Stimulated activated naive CD4-positive, alpha-beta T cell treated with Interleukin-2 at 50 U/mL for 16 hours (primary cell): ENCODE results near the gene CDK14.

ENCODE experiments used
- DNase-seq: peaks from one replicate; lab custom pipeline; 2025; lab: John Stamatoyannopoulos, UW

Gene CDK14

DNA sequence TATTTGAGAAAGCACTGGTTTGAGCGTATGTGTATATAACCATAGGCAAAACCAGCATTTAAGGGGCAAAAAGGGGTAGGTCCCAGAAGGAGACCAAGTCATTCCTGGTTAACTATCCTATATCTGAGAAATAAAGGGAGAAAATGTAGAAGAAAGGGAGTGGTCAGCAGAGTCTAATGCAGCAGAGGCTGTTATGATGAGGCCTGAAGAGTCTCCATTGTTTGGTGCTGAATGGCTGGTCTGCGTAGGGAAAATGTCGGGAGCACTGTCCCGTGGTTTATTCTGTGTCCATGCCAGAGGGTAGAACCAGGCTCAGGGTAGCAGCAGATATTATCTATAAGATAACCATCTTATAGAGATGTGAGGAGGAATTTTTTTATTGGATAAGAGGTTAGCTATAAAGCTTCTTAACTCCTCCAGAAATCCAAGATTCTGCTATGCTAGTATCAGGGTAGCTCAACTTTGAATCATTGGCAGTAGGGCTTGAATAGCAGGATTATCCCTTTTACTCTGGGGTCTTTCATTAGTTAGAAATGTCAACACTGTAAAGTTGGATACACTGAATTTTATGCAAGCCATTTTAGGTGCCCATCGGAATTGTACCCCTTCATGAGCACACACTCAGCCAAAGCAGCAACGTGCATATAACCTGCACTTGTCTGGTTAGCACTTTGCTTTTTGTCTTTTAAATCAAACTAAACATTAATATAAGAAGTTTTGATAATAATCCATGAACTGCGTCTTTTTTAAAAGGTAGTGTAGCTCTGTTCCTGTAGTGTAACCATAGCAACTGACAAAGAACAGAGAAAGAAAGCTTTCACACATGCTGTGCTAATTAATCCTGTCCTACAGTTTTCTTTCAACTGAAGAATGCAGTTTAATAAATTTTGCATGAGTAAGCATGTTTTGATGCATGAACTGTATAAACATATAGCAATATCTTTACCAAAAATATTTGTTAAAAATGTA, 356.1 kb downstream of the CDK14 start:
- no peak for DNase-seq

DNA sequence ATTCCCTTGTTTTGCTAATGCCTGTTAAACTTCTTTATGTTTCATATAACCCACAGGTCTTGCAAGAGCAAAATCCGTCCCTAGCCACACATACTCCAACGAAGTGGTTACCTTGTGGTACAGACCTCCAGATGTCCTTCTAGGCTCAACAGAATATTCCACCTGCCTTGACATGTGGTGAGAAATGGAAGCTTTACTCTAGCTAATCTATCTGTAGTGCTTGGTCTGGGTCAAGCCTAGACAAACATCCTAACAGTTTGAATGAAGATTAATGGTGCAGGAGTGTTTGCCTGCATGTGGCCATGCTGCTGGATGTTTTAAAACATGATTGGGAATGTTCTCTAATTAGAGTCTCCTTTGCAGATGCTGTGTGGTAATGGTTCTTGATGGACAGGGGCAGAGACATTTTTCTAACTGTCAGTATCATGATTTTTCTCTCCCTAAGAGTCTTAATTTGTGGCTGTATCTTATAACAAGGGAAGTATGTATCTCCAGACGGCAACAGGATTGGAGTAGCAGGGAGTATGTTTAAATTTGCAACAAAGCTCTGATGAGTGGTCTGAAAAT, 359.6 kb downstream of the CDK14 start:
- DNase-seq = no peak

GRCh38 chr7:90957883-90958282, 361.8 kb downstream of the CDK14 start:
- DNase-seq = no peak

GRCh38 chr7:90958647-90959046, 362.5 kb downstream of the CDK14 start:
- no peak for DNase-seq

DNA sequence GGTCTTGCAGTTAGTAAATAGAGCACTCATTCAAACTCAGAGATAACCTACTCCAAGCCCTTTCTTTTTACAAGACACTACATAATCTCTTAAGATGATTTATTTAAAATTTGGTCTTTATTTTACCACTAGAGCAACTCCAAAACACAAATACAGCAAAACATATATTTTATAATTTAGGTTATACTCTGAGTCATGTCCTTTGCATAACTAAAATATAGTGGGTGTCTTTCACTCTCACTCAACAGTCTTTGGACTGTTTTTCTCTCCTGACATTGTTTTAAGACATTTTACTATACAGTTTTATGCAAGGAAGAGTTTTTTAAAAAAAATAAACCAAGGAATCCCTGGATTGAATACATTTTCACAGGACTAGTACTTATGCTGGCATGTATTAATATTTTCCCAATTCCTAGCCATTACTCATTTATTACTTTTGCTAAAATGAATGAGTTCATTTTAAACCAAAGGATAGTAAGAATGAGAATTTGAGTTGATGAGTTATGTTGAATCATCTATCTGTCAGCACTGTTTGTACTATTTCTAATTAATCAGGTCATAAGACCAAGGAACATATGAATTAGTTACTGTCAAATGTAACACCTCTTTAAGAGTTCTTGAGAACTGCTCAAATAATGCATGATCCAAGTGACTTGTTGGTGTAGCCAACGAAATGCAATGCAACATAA, 365.1 kb downstream of the CDK14 start:
- DNase-seq = no peak

DNA sequence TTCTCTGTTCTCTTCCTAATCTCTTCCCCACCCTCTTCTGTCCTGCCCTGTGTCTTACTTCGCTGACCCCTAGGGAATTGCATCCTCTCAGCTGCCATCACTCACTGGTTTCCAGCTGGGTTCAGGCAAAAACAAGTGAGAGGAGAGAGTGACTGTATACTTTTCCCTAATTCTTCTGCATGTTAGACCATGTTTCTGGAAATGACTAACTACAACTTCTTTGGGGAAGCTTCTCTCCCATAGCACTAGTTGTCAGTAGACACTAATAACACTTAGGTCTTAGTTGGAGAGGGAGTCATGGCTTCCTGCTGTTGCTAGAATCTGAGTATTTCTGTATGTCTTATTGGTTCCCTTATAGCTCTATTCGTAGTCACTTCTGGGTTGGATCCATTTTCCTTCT, 369.1 kb downstream of the CDK14 start:
- no peak for DNase-seq

DNA sequence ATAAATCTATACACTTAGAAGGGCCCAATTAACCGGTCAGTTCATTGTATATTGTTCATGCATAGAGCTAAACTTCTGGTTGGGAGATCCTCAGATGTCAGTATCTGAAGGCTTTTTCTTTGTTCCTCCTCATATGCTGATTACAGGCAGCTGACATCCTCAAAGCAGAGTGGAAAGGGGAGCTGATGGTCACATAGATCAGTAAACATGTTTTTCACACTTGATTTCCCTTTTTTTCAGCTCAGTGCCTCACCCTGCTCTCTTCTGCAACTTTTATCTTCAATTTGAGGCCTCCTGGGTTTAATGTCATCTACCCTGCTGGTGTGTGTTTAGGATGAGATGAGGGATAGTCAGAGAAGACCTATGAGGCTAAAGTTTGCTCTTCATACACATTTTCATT, 370.2 kb downstream of the CDK14 start:
- no peak for DNase-seq

DNA sequence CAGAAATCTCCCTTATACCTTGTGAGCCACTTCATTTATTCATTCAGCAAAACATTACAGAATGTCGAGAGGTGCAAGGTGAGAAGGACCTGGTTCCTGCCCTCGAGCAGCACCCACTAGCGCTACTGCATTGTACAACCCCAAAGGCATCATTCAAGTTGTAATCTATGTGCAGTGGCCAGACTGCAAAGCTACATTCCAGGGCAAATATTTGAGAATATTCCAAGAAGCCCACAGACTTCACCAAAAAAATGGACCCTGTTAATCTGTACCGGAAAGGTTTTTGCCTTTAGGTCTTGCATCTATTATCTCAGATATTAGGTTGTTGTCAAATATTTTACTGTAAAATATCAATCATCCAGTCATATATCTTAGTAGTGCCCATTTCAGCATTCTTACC, 372.8 kb downstream of the CDK14 start:
- DNase-seq = no peak

- DNase-seq = no peak
These were observed 376.9 kb downstream of the CDK14 start for GRCh38 chr7:90972906-90973550.

GRCh38 chr7:90977056-90977455, 380.9 kb downstream of the CDK14 start:
- DNase-seq = no peak

DNA sequence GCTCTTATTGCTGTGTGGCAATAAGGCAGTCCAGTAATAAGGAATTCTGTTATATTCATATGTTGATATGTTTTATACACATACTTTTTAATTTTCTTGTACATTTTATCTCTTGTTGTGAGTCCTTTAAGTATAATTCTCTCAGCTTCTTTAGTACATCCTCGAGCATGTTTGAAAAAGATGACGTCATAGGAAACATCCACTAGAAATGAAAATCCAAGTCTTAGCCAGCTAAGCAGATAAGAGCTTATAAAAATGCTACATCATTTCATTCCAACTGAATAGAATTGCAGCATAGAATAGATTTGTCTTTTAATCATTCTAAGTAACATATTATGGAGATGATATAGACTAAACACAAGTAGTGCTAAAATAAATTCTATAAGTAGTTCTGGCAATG, 384.4 kb downstream of the CDK14 start:
- DNase-seq = no peak

DNA sequence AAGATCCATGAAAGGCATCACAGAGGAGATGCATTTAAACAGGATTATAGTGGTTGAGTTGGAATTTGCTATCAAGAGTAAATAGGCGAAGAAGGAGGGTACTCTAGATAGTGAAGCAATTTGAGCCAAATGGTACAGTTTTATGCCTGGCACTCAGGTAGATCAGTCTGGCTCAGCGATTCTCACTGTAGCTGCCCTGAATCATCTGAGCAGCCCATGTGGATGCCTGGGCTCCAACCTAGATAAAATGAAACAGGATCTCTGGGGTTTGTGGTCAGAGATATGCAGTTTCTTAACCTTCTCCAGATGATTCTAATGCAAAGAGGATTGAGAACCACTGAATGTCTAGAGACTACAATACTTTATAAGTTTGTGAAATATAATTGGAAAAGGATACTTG, 386.1 kb downstream of the CDK14 start:
- DNase-seq = no peak

GRCh38 chr7:90984692-90985091, 388.6 kb downstream of the CDK14 start:
- no peak for DNase-seq

GRCh38 chr7:90988516-90988915, 392.4 kb downstream of the CDK14 start:
- no peak for DNase-seq

- no peak for DNase-seq
These were observed 393.1 kb downstream of the CDK14 start for GRCh38 chr7:90988996-90989765.

DNA sequence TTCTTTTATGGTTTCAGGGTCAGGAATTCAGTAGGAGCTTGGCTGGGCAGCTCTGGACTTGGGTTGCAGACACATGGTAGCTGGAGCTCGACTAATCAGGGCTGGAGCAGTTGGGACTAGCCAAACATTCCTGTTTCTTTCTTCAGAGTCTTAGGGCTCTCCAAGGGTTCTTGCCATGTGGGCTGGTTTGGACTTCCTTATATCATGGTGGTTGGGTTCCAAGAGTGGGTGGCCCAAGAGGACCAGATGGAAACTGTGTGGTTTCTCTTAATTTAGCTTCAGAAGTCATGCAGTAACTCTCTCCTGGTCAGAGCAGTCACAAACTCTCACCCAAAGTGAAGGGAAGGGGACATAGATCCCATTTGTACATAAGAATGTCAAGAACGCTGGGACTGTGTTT, 398.0 kb downstream of the CDK14 start:
- no peak for DNase-seq

- no peak for DNase-seq
These were observed 398.5 kb downstream of the CDK14 start for GRCh38 chr7:90994601-90995000.

DNA sequence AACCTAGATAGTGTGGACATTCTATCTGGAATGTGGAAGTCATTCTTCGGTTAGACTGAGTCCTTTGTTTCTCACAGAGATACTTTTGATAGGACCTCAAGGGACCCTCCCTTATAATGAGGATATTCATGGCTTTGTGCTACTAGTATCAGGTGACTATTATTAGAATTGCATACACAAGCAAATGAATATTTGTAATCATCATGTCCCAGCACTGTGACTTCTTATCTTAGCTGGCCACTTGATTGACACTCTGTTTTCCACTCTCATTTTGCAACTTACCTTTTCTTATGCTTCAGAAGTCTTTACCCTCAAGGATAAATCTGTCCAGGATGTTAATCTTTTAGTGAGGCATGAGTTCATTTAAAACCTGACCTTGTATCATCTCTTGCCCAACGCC, 399.9 kb downstream of the CDK14 start:
- DNase-seq = no peak

DNA sequence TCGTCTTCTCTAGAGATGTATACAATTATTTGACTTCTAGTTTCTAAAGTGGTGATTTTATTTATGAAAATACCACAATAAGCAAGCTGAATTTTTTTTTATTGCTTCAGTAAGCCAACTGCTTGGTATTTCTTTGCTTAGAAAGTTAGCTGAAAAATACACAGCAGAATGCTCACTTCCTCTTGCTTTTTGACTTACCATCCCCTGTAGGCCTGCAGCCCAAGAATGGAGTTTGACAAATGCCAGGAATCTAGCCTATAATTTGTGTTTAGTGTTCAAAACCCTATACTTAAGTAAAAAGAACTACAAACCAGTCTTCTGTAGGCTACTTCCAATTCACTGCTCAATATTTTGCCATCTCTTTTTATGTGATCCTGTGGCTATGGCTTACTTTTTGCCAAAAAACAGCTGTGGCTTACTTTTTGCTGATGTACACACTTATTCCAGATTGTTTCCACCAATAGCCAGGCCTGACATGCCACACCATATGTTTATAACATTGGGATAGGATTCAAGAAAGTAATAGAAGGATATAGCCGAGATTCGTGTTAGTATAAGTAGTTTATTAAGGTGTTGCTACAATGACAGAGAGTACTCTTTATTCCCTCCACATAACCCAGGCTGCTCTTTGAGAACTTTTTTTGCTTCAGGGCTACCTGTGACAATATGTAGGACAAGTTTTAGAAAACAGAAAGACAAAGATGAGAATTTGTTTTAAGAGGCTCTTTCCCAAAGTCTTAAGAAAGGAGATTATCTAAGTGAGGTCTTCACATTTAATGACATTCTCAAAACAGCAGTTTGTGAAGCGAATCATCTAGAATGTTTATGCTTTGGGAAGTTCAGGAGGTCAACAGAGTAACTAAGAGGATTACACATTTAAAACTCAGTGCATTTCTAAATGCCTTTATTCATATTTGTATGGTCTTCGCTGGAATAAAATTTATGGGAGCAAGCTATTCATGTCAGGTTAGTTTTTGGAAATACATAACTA, 404.2 kb downstream of the CDK14 start:
- no peak for DNase-seq

DNA sequence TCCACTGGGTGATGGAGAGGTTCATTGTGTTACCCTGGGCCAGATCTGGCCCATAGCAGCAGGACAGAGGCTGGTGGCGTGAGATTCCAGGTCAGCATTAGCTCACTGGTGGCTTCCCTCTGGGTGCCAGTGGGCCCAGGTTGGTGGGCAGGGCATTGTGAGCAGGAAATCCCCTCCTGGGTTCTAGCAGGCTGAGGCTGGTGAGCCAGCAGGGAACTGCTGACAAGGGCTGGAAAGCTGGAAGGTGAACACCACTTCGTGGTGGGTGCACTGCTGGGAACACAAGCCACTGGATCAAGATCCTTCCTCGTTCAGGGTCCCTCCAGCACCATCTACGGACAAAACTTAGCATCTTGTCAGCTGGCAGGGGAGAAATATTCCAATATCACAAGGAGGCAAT, 408.9 kb downstream of the CDK14 start:
- no peak for DNase-seq

DNA sequence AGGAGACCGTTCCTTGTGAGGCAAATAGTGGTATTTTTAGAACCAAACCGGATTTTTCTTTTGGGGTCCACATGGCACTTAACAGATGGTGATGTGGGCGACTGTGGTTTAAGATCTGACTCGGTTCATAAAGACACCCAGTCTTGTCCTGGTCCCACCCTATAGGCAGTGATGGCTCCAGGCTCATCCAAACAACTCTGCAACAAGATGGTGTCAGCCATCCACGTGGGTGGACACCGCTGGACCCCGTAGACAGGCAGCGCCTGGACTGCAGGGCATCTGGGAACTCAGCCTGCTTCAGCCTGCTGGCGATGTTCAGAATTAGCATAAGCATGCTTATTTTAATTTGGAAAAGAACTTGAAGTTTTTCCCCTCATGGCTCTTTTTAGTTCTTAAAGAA, 409.7 kb downstream of the CDK14 start:
- DNase-seq = no peak
